Caco-2 (cell line): ENCODE measurements around the gene CD1C. TPM values are rescaled to one million over a fixed set of nuclear protein-coding genes. Genes with fewer than 3 reads are reported as not detected.

Source experiments
- Bru-seq: library from RNA; stranded (reverse); fragments of 400-500 nt; gene quantifications from one replicate; lab custom pipeline; 2021; lab: Mats Ljungman, UMichigan
- BruChase-seq, 2 experiments: library from RNA; stranded (reverse); fragments of 400-500 nt; gene quantifications; one replicate each; lab custom pipeline; 2021; lab: Mats Ljungman, UMichigan
- BruUV-seq: library from RNA; stranded (reverse); fragments of 400-500 nt; replicated peaks from 2 replicates; lab custom pipeline; 2021; lab: Mats Ljungman, UMichigan
- CTCF ChIA-PET: fragments of 300-600 bp; sonication (Branson Sonifier 250); formaldehyde crosslinking; loops from one replicate; lab custom pipeline; 2022; ENCODE audit warnings: antibody characterized with exemption; lab: Charles Lee
- POLR2A ChIA-PET: fragments of 300-600 bp; sonication (Branson Sonifier 250); formaldehyde crosslinking; loops from one replicate; lab custom pipeline; 2022; ENCODE audit warnings: antibody characterized with exemption; lab: Charles Lee
- DNase-seq, 2 experiments: peaks; one replicate each; pipeline versions ENCODE4 v3.0.0 to v3.0.0-alpha.2; 2020 to 2022
- H3K27me3 ChIP-seq: replicated peaks from 2 replicates; pipeline ENCODE4 v1.6.0; 2011; ENCODE audit warnings: low read length; ENCODE audit not compliant: control insufficient read depth, insufficient read depth
- H3K36me3 ChIP-seq: 2 replicates; pipeline ENCODE4 v1.5.1; 2011; ENCODE audit warnings: low read length; ENCODE audit not compliant: control insufficient read depth, insufficient read depth
- H3K4me1 ChIP-seq: fragments of 250-450 bp; sonication (Bioruptor Pico); 2 replicates; pipeline ENCODE4 v1.5.1; 2020; ENCODE audit warnings: mild to moderate bottlenecking
- H3K4me3 ChIP-seq: 2 replicates; pipeline ENCODE4 v1.5.1; 2011; ENCODE audit warnings: low read depth, mild to moderate bottlenecking, control low read depth, low read length
- H3K9me3 ChIP-seq: fragments of 250-450 bp; sonication (Bioruptor Pico); 2 replicates; pipeline ENCODE4 v1.5.1; 2020; ENCODE audit warnings: mild to moderate bottlenecking, moderate library complexity
- H3K27ac Mint-ChIP-seq: one replicate; pipeline ENCODE4 v1.8.0; 2022; ENCODE audit warnings: mixed read lengths; ENCODE audit not compliant: unreplicated experiment
- H3K27me3 Mint-ChIP-seq: one replicate; pipeline ENCODE4 v1.8.0; 2022; ENCODE audit warnings: mixed read lengths; ENCODE audit not compliant: insufficient read depth, unreplicated experiment
- H3K36me3 Mint-ChIP-seq: one replicate; pipeline ENCODE4 v1.8.0; 2022; ENCODE audit warnings: mild to moderate bottlenecking, mixed read lengths; ENCODE audit not compliant: insufficient read depth, unreplicated experiment
- H3K4me1 Mint-ChIP-seq: one replicate; pipeline ENCODE4 v1.8.0; 2022; ENCODE audit warnings: low read depth, mixed read lengths; ENCODE audit not compliant: unreplicated experiment
- H3K4me3 Mint-ChIP-seq: one replicate; pipeline ENCODE4 v1.8.0; 2022; ENCODE audit warnings: mild to moderate bottlenecking, moderate library complexity, mixed read lengths; ENCODE audit not compliant: unreplicated experiment
- H3K9me3 Mint-ChIP-seq: one replicate; pipeline ENCODE4 v1.8.0; 2022; ENCODE audit warnings: mixed read lengths; ENCODE audit not compliant: unreplicated experiment
- CTCF ChIP-seq, 2 experiments: fragments of 200-600 bp in 1 of 2; IDR thresholded peaks; 1 replicate in 1 of 2; 2 replicates in 1 of 2; pipeline versions ENCODE4 v1.5.1 to v1.8.0; 2011 to 2022; ENCODE audit warnings: antibody characterized with exemption in 1 of 2, control low read depth in 1 of 2, inconsistent platforms in 1 of 2, low read depth in 1 of 2, low read length in 1 of 2, mild to moderate bottlenecking in 1 of 2, moderate library complexity in 1 of 2; ENCODE audit not compliant: insufficient read depth in 1 of 2, severe bottlenecking in 1 of 2, unreplicated experiment in 1 of 2
- intact Hi-C: fragments of 100-400 bp; cut with micrococcal nuclease; formaldehyde crosslinking; loops from one replicate; pipeline ENCODE4 v1.10.0; 2022; ENCODE audit not compliant: unreplicated experiment
- long read RNA-seq: library from polyadenylated mRNA; stranded (forward); transcript quantifications from one replicate; pipeline ENCODE4 v2.0.0, GENCODE V29; 2022
- total RNA-seq: library from RNA; stranded (reverse); gene quantifications from 2 replicates; pipeline ENCODE4 v1.2.3, GENCODE V29; 2022

The CD1C gene
- total RNA-seq, result not detected in 2 replicates
- not detected for Bru-seq, nascent RNA
- not detected for BruChase-seq, experiment 1, labeled RNA remaining after a 2-hour chase
- BruChase-seq, experiment 2, labeled RNA remaining after a 6-hour chase, result percentile 14 among the genes with signal in this experiment
- long read RNA-seq, result 0 reads

GRCh38 chr1:158289811-158290210, at the start of gene CD1C:
TSS of gene CD1C (plus strand) at chr1:158289923. CDS start at chr1:158290065, 142 bp downstream.
- ChIA-PET CTCF (no interaction called here), POLR2A (no interaction called here)
- Histone ChIP-seq H3K36me3 (no peaks in the 10 kb centered on the region), H3K9me3 (no peaks in the 10 kb centered on the region), H3K4me3 (no peak within 1 kb of the TSS), H3K27me3 (no peaks in the 10 kb centered on the region), H3K4me1 (no peaks in the 10 kb centered on the region)
- TF ChIP-seq CTCF (IDR thresholded peaks at IDR 0.05; ENCODE audit: insufficient read depth in 1 of 2, low read depth in 1 of 2, low read length in 1 of 2, severe bottlenecking in 1 of 2, unreplicated experiment in 1 of 2), result no peak
- intact Hi-C loops, result no loop called here
- no TSS peak for BruUV-seq
- no peaks in the 10 kb centered on the region for H3K4me1 Mint-ChIP-seq
- H3K9me3 Mint-ChIP-seq, result no peaks in the 10 kb centered on the region
- H3K36me3 Mint-ChIP-seq, result no peaks in the 10 kb centered on the region
- no peak for DNase-seq
- no peak within 1 kb of the TSS for H3K27ac Mint-ChIP-seq
- H3K27me3 Mint-ChIP-seq, result no peaks in the 10 kb centered on the region
- H3K4me3 Mint-ChIP-seq, result no peak within 1 kb of the TSS

- DNase-seq, result no peak
- no peaks in the 10 kb centered on the region for H3K27me3 ChIP-seq
- no peaks in the 10 kb centered on the region for H3K9me3 ChIP-seq
- no peak overlapping the region for H3K27ac Mint-ChIP-seq
- H3K27me3 Mint-ChIP-seq, result peaks cover 3% of the 10 kb centered on the region
- TF ChIP-seq CTCF (IDR thresholded peaks at IDR 0.05; ENCODE audit: insufficient read depth in 1 of 2, low read depth in 1 of 2, low read length in 1 of 2, severe bottlenecking in 1 of 2, unreplicated experiment in 1 of 2), result no peak
- H3K36me3 Mint-ChIP-seq, result no peaks in the 10 kb centered on the region
- no TSS peak for BruUV-seq
- ChIA-PET CTCF (no interaction called here), POLR2A (no interaction called here)
- H3K4me1 ChIP-seq, result no peaks in the 10 kb centered on the region
- no peaks in the 10 kb centered on the region for H3K36me3 ChIP-seq
- intact Hi-C loops, result no loop called here
- no peaks in the 10 kb centered on the region for H3K9me3 Mint-ChIP-seq
- H3K4me1 Mint-ChIP-seq, result no peaks in the 10 kb centered on the region
- H3K4me3 ChIP-seq, result no peak overlapping the region
- no peak overlapping the region for H3K4me3 Mint-ChIP-seq
Measured at GRCh38 chr1:158246650-158247049, 43.1 kb upstream of the CD1C start.

GRCh38 chr1:158248118-158248517, 41.6 kb upstream of the CD1C start:
- ChIA-PET POLR2A (no interaction called here), CTCF (no interaction called here)
- Mint-ChIP-seq H3K9me3 (no peaks in the 10 kb centered on the region), H3K27me3 (peaks cover 3% of the 10 kb centered on the region), H3K36me3 (no peaks in the 10 kb centered on the region), H3K4me1 (no peaks in the 10 kb centered on the region), H3K27ac (no peak overlapping the region), H3K4me3 (no peak overlapping the region)
- no peaks in the 10 kb centered on the region for H3K27me3 ChIP-seq
- DNase-seq, result no peak
- H3K36me3 ChIP-seq, result no peaks in the 10 kb centered on the region
- TF ChIP-seq CTCF (IDR thresholded peaks at IDR 0.05; ENCODE audit: insufficient read depth in 1 of 2, low read depth in 1 of 2, low read length in 1 of 2, severe bottlenecking in 1 of 2, unreplicated experiment in 1 of 2), result no peak
- intact Hi-C loops, result no loop called here
- no peaks in the 10 kb centered on the region for H3K4me1 ChIP-seq
- no TSS peak for BruUV-seq
- no peaks in the 10 kb centered on the region for H3K9me3 ChIP-seq
- H3K4me3 ChIP-seq, result no peak overlapping the region
